Neural progenitor cell (in vitro differentiated cells): ENCODE results near the gene LINGO3.

Experiments
- EZH2 ChIP-seq: fragments of 200-600 bp; sonication (generic); IDR thresholded peaks from 2 replicates; pipeline ENCODE4 v1.6.1; 2017; ENCODE audit warnings: antibody characterized with exemption, mild to moderate bottlenecking, moderate library complexity
- EZH2phosphoT487 ChIP-seq: fragments of 200-600 bp; sonication (generic); IDR thresholded peaks from 2 replicates; pipeline ENCODE4 v1.6.1; 2017; ENCODE audit warnings: antibody characterized with exemption
- TF ChIP-seq, protein P1 (sequence below): fragments of 200-600 bp; sonication (generic); IDR thresholded peaks from 2 replicates; pipeline ENCODE4 v1.5.1; 2017; ENCODE audit warnings: antibody characterized with exemption, mild to moderate bottlenecking

DNA sequence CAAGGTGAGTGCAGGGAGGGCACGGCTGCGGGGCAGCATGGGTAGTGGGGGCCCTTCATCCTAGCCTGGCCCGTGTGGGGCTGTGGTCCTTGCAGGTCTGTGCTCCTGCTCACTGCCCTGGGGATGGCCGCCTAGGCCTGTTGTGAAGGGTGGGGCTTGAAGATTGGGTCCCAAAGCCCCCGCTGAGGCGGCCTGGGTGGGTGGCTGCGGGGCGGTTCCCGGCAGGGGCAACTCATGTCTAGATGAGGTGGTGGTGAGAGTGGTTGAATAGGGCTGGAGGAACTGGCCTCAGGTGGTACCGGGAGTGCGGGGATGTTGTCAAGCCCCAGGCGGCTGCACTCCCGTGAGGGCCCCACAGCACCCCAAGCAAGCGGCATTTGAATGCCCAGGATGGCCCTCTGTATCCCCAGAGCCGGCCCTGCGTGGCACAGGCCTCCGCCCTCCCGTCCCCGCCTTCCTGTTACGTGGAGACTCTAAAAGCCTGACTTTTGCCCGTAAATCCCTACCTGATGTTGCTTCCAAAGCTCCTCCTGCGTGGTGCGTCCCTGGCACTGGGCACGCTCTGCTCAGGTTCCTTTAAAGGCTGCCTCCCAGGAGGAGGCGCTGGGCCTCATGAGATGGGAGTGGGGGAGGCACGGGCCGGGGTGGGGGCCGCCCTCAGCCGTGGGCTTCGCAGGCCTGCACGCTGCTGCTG, 35.5 kb upstream of the LINGO3 start:
- TF ChIP-seq, protein P1, sequence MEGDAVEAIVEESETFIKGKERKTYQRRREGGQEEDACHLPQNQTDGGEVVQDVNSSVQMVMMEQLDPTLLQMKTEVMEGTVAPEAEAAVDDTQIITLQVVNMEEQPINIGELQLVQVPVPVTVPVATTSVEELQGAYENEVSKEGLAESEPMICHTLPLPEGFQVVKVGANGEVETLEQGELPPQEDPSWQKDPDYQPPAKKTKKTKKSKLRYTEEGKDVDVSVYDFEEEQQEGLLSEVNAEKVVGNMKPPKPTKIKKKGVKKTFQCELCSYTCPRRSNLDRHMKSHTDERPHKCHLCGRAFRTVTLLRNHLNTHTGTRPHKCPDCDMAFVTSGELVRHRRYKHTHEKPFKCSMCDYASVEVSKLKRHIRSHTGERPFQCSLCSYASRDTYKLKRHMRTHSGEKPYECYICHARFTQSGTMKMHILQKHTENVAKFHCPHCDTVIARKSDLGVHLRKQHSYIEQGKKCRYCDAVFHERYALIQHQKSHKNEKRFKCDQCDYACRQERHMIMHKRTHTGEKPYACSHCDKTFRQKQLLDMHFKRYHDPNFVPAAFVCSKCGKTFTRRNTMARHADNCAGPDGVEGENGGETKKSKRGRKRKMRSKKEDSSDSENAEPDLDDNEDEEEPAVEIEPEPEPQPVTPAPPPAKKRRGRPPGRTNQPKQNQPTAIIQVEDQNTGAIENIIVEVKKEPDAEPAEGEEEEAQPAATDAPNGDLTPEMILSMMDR: no peak
- TF ChIP-seq EZH2: no peak
- TF ChIP-seq EZH2phosphoT487: no peak
